CD4-positive, CD25-positive, alpha-beta regulatory T cell (primary cell): ENCODE data around the gene ARHGEF19. TPM values are rescaled to one million over a fixed set of nuclear protein-coding genes. Genes with fewer than 3 reads are reported as not detected.

ENCODE experiments used
- ATAC-seq, 2 donors: fragments of 150-1000 bp; cut with Tn5 transposase; one replicate each; pipeline ENCODE4 v1.10.0; 2021; ENCODE audit warnings: low read depth in 2 of 2, moderate number of reproducible peaks in 2 of 2, moderate library complexity in 1 of 2
- DNase-seq, 3 donors: peaks; one replicate each; pipeline versions ENCODE4 v3.0.0 to v3.0.0-alpha.2; 2012 to 2022; ENCODE audit warnings: mixed read lengths in 1 of 3
- H3K27ac ChIP-seq: one replicate; pipeline ENCODE4 v1.7.0; 2013; ENCODE audit warnings: mild to moderate bottlenecking, low read length; ENCODE audit not compliant: insufficient read depth, poor library complexity, severe bottlenecking
- H3K27me3 ChIP-seq: one replicate; pipeline ENCODE4 v1.7.0; 2013; ENCODE audit warnings: low read length; ENCODE audit not compliant: control insufficient read depth, insufficient read depth
- H3K36me3 ChIP-seq: one replicate; pipeline ENCODE4 v1.7.0; 2013; ENCODE audit warnings: mild to moderate bottlenecking, low read length, moderate library complexity; ENCODE audit not compliant: control insufficient read depth, insufficient read depth
- H3K4me1 ChIP-seq: 2 replicates; pipeline ENCODE4 v1.7.0; 2013; ENCODE audit warnings: mild to moderate bottlenecking, low read length; ENCODE audit not compliant: insufficient read depth, control insufficient read depth, poor library complexity, severe bottlenecking
- H3K4me3 ChIP-seq: one replicate; pipeline ENCODE4 v1.7.0; 2013; ENCODE audit warnings: low read depth, mild to moderate bottlenecking, low read length, moderate library complexity
- H3K9me3 ChIP-seq, 2 experiments: 1 replicate in 1 of 2; 2 replicates in 1 of 2; pipeline ENCODE4 v1.7.0; 2013; ENCODE audit warnings: low read length in 2 of 2, mild to moderate bottlenecking in 1 of 2, moderate library complexity in 1 of 2; ENCODE audit not compliant: control insufficient read depth in 2 of 2
- H3K27ac Mint-ChIP-seq, 3 donors: one replicate each; pipeline ENCODE4 v1.8.0; 2020 to 2022; ENCODE audit warnings: mild to moderate bottlenecking in 3 of 3, mixed read lengths in 3 of 3, moderate library complexity in 2 of 3
- H3K27me3 Mint-ChIP-seq: one replicate; pipeline ENCODE4 v1.8.0; 2022; ENCODE audit warnings: mild to moderate bottlenecking, mixed read lengths
- H3K36me3 Mint-ChIP-seq: one replicate; pipeline ENCODE4 v1.8.0; 2020; ENCODE audit warnings: mixed read lengths
- H3K4me1 Mint-ChIP-seq, 4 donors: one replicate each; pipeline ENCODE4 v1.8.0; 2020 to 2022; ENCODE audit warnings: mixed read lengths in 4 of 4, mild to moderate bottlenecking in 1 of 4
- H3K4me3 Mint-ChIP-seq, 4 donors: one replicate each; pipeline ENCODE4 v1.8.0; 2020 to 2022; ENCODE audit warnings: mild to moderate bottlenecking in 4 of 4, mixed read lengths in 4 of 4, moderate library complexity in 3 of 4
- H3K9me3 Mint-ChIP-seq, 7 donors: one replicate each; pipeline ENCODE4 v1.8.0; 2020 to 2022; ENCODE audit warnings: mixed read lengths in 7 of 7, mild to moderate bottlenecking in 3 of 7, moderate library complexity in 2 of 7
- polyA plus RNA-seq, 4 donors: library from polyadenylated mRNA; unstranded; fragments of 300-500 nt; fragmentation: Illumina TruSeq; gene quantifications; one replicate each; pipeline ENCODE4 v1.2.3, GENCODE V29; 2021
- total RNA-seq: library from RNA; stranded (reverse); gene quantifications from one replicate; pipeline ENCODE4 v1.2.3, GENCODE V29; 2022

ARHGEF19 gene
- total and polyA plus RNA-seq, 5 donors from 2014 or later, result 5.6 to 10.4 (median 8.2) TPM

DNA sequence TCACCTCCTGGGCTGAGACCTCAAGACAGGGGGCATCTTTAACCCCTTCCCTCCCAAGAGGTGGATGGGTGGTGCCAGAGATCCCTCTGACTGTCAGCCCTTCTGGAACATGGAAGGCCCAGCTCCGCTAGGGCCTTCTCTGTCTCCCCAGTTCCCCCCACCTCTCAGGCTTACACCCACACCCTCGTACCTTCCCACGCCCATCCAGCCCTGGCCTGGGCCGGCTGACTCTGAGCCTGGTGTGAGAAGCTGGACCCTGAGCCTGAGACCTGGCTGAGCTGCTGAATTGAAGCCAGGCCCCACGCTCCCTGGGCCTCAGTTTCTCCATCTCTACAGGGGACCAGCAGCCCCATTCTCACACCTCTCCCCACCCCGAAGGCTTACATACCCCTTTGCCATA is 61.9 kb downstream of the ARHGEF19 start:
- Mint-ChIP-seq H3K27ac (no peak overlapping the region), H3K9me3 (no peaks in the 10 kb centered on the region), H3K4me3 (no peak overlapping the region), H3K27me3 (peaks cover 15% of the 10 kb centered on the region), H3K4me1 (peaks cover 0 to 12% (median 0%) of the 10 kb centered on the region in 4 donors), H3K36me3 (no peaks in the 10 kb centered on the region)
- peaks cover 3% of the 10 kb centered on the region for H3K27me3 ChIP-seq
- ATAC-seq, result no peak
- H3K4me1 ChIP-seq, result peaks cover 18% of the 10 kb centered on the region
- H3K4me3 ChIP-seq, result no peak overlapping the region
- no peaks in the 10 kb centered on the region for H3K36me3 ChIP-seq
- DNase-seq, result no peak
- no peak overlapping the region for H3K27ac ChIP-seq
- H3K9me3 ChIP-seq, result no peaks in the 10 kb centered on the region

- no peak overlapping the region for H3K4me3 Mint-ChIP-seq
- ATAC-seq (no peak), DNase-seq (no peak)
- Histone ChIP-seq H3K36me3 (no peaks in the 10 kb centered on the region), H3K9me3 (no peaks in the 10 kb centered on the region), H3K4me3 (no peak overlapping the region), H3K27ac (no peak overlapping the region), H3K27me3 (peaks cover 3% of the 10 kb centered on the region), H3K4me1 (peaks cover 11% of the 10 kb centered on the region)
- no peaks in the 10 kb centered on the region for H3K9me3 Mint-ChIP-seq
- H3K27me3 Mint-ChIP-seq, result peaks cover 16% of the 10 kb centered on the region
- peaks cover 0 to 10% (median 0%) of the 10 kb centered on the region in 4 donors for H3K4me1 Mint-ChIP-seq
- H3K27ac Mint-ChIP-seq, result no peak overlapping the region
- no peaks in the 10 kb centered on the region for H3K36me3 Mint-ChIP-seq
These were observed 62.6 kb downstream of the ARHGEF19 start for GRCh38 chr1:16149702-16150488.

- H3K4me3 ChIP-seq, result no peak overlapping the region
- Mint-ChIP-seq H3K4me3 (no peak overlapping the region), H3K27ac (peak overlapping the region in 1 of 3 donors; percentile 48), H3K4me1 (peaks cover 0 to 3% (median 0%) of the 10 kb centered on the region in 4 donors), H3K36me3 (no peaks in the 10 kb centered on the region), H3K9me3 (no peaks in the 10 kb centered on the region), H3K27me3 (peaks cover 14% of the 10 kb centered on the region)
- H3K9me3 ChIP-seq, result no peaks in the 10 kb centered on the region
- H3K27me3 ChIP-seq, result peaks cover 3% of the 10 kb centered on the region
- H3K27ac ChIP-seq, result no peak overlapping the region
- no peaks in the 10 kb centered on the region for H3K36me3 ChIP-seq
- DNase-seq, result no peak
- H3K4me1 ChIP-seq, result peaks cover 4% of the 10 kb centered on the region
- no peak for ATAC-seq
These were observed 63.3 kb downstream of the ARHGEF19 start for GRCh38 chr1:16149146-16149545.

- Mint-ChIP-seq H3K9me3 (no peaks in the 10 kb centered on the region), H3K27ac (no peak overlapping the region), H3K4me1 (peaks cover 0 to 2% (median 0%) of the 10 kb centered on the region in 4 donors), H3K4me3 (no peak overlapping the region), H3K36me3 (no peaks in the 10 kb centered on the region), H3K27me3 (peaks cover 12% of the 10 kb centered on the region)
- Histone ChIP-seq H3K9me3 (no peaks in the 10 kb centered on the region), H3K27ac (no peak overlapping the region), H3K27me3 (peaks cover 3% of the 10 kb centered on the region), H3K36me3 (no peaks in the 10 kb centered on the region), H3K4me3 (no peak overlapping the region), H3K4me1 (no peaks in the 10 kb centered on the region)
- DNase-seq (no peak), ATAC-seq (no peak)
These were observed 63.9 kb downstream of the ARHGEF19 start for GRCh38 chr1:16148329-16149092.

Other genes with a start within 250 kb of the ARHGEF19 start
- gene ZBTB17, start 236.6 kb downstream of the ARHGEF19 start, total RNA-seq, result 93.0 TPM
- 10 to 100 TPM; 13.5 to 20.9 (median 16.3) TPM for gene ZBTB17, start 236.6 kb downstream of the ARHGEF19 start, polyA plus RNA-seq
- gene SRARP, start 208.4 kb downstream of the ARHGEF19 start, total RNA-seq, result not detected
- gene SRARP, start 208.4 kb downstream of the ARHGEF19 start, polyA plus RNA-seq, result not detected
- not detected for gene HSPB7, start 194.6 kb downstream of the ARHGEF19 start, total RNA-seq
- not detected for gene HSPB7, start 194.6 kb downstream of the ARHGEF19 start, polyA plus RNA-seq
- not detected for gene CLCNKA, start 190.6 kb downstream of the ARHGEF19 start, total RNA-seq
- gene CLCNKA, start 190.6 kb downstream of the ARHGEF19 start, polyA plus RNA-seq, result not detected
- not detected for gene CLCNKB, start 168.9 kb downstream of the ARHGEF19 start, total RNA-seq
- gene CLCNKB, start 168.9 kb downstream of the ARHGEF19 start, polyA plus RNA-seq, result not detected
- gene FAM131C, start 139.0 kb downstream of the ARHGEF19 start, total RNA-seq, result not detected
- under 1 TPM in 1 of 4 donors, not detected in 3; 0.26 TPM for gene FAM131C, start 139.0 kb downstream of the ARHGEF19 start, polyA plus RNA-seq
- not detected for gene EPHA2, start 56.6 kb downstream of the ARHGEF19 start, total RNA-seq
- gene EPHA2, start 56.6 kb downstream of the ARHGEF19 start, polyA plus RNA-seq, result not detected
- gene CPLANE2, start 24.5 kb upstream of the ARHGEF19 start, total RNA-seq, result 7.5 TPM
- gene CPLANE2, start 24.5 kb upstream of the ARHGEF19 start, polyA plus RNA-seq, result 1 to 10 TPM; 1.2 to 3.3 (median 1.4) TPM
- gene FBXO42, start 139.8 kb upstream of the ARHGEF19 start, total RNA-seq, result 22.0 TPM
- gene FBXO42, start 139.8 kb upstream of the ARHGEF19 start, polyA plus RNA-seq, result 10 to 100 TPM; 13.5 to 23.2 (median 21.5) TPM
- gene SZRD1, start 154.6 kb upstream of the ARHGEF19 start, total RNA-seq, result 136 TPM
- gene SZRD1, start 154.6 kb upstream of the ARHGEF19 start, polyA plus RNA-seq, result 10 to 100 TPM; 36.9 to 54.5 (median 44.6) TPM
- not detected for gene SPATA21, start 224.8 kb upstream of the ARHGEF19 start, total RNA-seq
- gene SPATA21, start 224.8 kb upstream of the ARHGEF19 start, polyA plus RNA-seq, result not detected
- gene NECAP2, start 228.1 kb upstream of the ARHGEF19 start, total RNA-seq, result 147 TPM
- 100 to 1,000 TPM; 276 to 323 (median 303) TPM for gene NECAP2, start 228.1 kb upstream of the ARHGEF19 start, polyA plus RNA-seq